HG03342 (cell line): ENCODE results near the gene PET117.
"Not testable (repeated sequence)": the region's sequence is repeated elsewhere in the genome, so short reads cannot be mapped to it uniquely, and the experiment has no call there.

ENCODE experiments used
- ATAC-seq: cut with Tn5 transposase; IDR thresholded peaks from one replicate; pipeline ENCODE4 v1.9.1; 2021; ENCODE audit warnings: mild to moderate bottlenecking, moderate library complexity; ENCODE audit not compliant: unreplicated experiment

Gene PET117

DNA sequence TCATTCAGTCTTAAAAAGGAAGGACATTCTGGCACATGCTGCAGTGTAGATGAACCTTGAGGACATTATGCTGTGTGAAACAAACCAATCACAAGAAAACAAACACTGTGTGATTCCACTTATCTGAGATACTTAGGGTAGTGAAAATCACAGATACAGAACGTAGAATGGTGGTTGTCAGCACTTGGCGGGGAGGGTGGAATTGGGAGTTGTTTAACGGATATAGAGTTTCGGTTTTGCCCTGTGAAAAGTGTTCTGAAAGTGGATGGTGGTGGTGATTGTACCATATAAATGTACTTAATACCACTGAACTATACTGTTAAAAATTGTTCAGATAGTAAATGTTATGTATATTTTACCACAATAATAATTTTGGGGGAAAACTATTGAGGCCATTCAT is 18.4 kb downstream of the PET117 start:
- ATAC-seq: no peak

DNA sequence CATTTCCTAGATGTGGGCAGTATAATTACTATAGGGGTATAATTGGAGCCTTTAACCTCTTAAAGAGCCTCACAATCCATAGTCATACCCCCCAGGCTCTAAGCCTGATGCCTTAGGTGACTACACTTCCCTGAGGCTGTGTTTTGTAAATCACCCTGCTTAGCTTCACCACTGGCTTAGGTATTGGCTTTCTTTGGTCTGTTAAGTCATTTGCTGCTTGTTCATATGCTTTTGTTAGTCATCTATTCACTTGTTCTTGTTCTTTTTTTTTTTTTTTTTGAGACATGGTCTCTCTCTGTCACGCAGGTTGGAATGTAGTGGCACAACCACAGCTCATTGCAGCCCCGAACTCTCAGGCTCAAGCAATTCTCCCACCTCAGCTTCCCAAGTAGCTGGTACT is 26.7 kb downstream of the PET117 start:
- ATAC-seq: no peak

DNA sequence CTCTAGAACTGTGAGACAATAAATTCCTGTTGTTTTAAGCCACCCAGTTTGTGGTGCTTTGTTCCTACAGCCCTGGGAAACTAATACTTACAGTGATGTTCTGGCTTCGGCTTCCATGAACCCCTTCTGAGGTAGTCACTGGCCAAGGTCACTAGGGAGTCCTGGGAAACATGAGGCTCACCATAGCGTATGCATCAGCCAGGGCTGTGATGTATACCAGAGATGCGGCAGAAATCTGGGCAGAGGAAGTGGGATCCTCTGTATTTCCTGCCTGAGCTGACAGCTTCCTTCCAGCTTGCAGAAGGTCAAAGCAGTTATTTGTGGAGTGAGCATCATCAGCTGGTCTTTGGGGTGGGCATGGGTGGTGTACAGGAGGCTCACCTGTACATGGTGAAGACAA is 27.9 kb downstream of the PET117 start:
- no peak for ATAC-seq

DNA sequence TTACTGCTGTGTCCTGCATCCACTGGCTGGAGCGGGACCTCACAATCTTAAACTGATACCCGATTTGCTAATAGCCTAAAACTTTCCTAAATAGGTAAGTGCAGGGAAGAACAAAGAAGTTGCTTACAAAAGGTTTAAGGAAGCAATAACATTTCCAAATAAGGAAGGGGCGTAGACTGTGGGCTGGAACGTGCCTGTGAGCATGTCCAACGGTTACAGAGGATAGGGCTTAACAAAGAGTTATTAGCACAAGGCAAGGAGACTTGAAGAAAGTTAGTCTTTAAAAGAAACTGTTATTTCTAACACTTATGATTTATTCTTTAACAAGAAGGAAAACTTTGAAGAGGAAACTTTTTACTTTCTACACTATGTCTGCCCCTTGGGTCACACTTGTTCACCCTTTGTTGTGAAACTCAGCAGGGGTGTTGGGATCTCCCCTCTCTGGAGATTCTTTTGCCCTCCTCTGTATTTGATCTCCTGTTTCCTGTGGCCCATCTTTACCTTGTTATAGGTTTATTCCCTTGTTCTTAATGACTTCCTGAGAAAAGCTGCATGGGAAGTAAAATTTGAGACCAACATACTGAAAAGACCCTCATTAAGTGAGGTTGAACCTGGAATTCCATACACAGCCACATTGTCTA is 28.7 kb downstream of the PET117 start:
- ATAC-seq: no peak

DNA sequence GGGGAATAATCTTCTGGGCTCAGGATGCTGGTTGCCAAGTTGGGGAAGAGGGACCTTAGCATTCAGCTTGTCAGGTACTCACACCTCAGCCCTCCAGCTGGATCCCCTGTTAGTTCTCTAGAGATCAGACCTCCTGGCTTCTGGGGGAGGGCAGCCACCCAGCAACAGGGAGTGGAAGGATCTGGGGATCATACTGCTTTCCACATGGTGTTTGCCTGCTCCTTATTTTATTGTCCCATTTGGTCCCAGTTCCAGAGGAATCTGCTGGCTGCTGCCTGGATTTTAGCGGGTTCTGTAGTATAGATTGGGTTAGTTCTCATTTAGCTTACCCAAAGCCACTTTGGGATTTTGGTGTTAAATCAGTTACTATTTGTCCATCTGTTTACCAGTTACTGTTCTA is 29.3 kb downstream of the PET117 start:
- no peak for ATAC-seq

DNA sequence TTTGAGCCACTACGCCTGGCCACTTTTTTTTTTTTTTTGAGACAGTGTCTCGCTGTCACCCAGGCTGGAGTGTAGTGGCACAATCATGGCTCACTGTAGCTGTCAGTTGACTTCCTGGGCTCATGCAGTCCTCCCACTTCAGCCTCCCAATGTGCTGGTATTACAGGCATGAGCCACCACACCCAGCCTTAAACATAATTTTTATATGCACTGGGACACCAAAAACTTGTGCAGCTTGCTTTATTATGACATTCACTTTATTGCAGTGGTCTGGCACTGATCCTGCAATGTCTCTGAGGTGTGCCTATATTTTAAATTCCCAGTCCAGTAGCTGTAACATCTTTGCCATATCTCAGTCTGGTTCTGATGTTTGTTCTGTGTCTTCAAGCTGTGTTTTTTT is 34.7 kb downstream of the PET117 start:
- ATAC-seq: no peak

DNA sequence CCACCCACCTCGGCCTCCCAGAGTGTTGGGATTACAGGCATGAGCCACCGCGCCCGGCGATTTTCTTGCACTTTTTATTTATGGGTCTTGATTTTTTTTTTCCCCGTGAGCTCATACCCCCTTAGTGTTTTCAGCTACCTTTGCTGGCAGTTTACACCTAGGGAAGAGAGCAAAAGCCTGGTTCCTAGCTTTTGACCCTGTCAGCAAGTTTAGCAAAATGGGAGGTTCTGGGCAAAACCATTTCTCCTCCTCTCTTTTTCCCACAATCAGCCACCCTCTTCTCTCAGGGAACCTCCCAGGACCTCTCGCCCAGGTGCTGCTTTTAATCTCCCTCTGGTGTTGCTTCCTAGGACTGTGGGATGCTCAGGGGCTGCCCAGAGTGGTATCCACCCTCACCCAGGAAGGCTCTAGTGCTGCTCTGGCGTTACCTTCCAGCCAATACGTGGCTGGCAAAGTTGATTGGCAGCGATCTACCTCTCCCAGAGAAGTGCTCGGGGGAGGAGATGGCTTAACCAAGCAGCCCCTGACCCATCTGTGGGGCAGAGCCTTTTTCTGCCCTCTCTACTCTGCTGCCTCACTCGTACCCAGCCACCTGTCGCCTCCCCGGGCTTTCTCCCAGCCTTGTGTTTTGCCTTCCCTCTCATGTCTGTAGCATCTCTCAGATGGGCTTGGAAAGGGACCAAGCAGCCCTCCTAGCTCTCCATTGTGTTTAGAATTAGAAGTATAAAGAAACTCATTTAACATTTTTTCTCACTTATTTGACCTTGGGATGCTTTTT is 37.4 kb downstream of the PET117 start:
- no peak for ATAC-seq

DNA sequence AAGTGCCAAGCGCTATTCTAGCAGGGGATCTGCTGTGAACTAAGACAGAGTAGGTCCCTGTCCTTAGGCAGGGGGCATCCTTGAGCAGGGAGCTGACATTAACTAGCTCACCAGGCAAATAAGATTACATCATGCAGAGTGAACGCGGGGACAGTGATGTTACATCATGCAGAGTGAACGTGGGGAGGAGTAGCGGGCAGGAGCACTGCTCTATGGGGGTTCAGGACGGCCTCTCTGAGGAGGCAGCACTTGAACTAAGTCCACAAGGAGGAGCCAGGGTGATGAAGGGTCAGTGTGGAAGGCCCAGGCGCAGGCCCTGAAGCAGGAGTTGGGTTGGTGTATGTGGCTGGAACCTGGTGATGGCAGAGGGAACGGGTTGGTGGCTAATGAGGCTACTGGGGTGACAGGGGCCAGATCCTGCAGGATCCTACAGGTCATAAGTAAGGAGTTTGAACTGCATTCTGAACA is 38.7 kb downstream of the PET117 start:
- ATAC-seq: no peak

DNA sequence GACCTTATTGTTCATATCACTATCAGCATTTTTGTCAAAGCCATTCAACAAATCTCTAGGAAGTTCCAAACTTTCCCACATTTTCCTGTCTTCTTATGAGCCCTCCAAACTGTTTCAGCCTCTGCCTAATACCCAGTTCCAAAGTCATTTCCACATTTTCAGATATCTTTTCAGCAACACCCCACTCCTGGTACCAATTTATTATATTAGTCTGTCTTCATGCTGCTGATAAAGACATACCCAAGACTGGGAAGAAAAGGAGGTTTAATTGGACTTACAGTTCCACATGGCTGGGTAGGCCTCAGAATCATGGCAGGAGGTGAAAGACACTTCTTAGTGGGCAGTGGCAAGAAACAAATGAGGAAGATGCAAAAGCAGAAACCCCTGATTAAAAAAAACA is 42.7 kb downstream of the PET117 start:
- not testable (repeated sequence) for ATAC-seq

DNA sequence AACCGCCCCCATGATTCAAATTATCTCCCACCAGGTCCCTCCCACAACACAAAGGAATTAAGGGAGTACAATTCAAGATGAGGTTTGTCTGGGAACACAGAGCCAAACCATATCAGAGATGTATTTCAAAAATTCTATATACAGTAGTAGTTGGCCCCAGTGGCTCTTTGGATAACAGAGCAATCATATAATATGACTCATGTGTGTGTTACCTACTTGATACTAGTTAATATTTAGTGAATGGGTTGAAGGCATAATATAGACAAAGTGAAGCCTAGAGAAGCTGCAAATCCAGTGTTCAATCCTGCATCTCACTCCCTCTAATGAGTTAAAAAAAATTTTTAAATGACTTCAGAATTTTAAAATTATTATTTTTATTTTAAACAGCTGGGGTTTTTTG is 43.2 kb downstream of the PET117 start:
- no peak for ATAC-seq

DNA sequence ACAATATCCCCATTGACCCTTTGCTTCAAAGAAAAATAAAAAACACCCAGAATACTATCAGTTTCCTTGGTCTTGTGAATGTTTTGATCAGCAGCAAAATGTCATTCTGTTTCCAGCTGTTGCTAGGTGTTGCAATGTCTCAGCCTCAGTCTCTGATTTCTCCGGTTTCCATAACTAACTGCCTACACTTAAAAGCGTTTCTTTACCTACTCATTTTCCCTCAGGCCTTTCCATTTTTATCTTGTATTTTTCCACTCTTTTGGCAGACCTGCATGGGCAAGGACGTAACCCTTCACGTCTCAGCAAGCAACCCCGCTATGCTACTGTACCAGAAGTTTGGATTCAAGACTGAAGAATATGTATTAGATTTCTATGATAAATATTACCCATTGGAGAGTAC is 49.4 kb downstream of the PET117 start:
- ATAC-seq: no peak

DNA sequence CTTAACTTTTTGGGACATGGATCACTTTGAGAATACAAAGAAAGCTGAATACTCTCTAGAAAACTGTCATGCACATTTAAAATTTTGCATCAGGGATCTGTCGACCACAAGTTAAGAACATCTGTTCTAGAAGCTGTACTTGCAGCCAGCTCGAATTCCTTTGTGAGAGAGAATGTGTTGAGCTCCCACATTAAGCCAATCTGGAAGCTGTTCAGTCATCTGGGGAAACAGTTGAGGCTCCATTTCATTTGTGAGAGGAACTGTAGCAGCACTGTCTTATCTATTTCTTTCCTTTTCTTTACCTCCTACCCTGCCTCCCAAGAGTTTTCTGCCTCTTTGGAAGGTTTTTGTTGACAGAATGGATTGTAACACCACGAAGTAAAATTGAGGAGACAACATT is 50.8 kb downstream of the PET117 start:
- no peak for ATAC-seq

DNA sequence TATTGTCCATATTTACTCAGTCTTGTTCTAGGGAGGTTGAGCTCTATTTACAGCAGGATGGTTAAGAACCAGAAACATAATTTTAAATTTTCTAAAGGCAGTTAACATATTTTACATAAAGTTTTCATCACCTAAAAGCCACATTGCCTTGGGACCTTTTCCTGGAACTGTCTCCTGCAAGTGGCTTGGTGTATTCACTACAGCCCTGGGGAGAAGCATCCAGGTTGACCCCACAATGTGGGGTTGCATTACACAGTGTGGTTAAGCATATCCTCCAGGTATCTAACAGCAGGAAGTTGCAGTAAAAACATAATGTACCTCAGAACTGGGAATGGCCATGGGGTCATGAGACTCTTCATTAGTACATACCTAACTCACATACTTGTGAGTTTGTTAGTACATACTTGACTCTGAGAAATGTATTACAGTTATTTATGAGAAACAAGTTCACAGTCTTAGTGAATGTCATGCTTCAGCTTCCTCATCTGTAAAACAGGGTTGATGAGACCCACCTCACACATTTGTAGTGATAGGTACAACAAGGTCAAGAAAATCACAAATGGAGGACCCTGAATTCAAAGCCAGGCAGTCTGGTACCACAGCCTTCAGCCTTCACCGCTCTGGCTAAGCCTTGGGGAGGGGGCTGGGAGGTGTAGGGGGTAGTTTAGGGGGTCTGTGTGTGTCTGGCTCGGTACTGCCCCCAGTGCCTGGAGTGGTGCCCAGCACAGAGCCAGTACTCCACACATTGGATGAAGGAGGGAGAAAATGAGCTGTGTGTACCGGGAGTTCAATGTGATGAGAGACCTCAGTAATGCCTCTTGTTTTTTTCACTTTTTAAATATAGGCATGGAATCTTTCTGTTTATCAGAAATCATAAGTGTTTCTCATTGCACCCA is 52.9 kb downstream of the PET117 start:
- ATAC-seq: no peak

DNA sequence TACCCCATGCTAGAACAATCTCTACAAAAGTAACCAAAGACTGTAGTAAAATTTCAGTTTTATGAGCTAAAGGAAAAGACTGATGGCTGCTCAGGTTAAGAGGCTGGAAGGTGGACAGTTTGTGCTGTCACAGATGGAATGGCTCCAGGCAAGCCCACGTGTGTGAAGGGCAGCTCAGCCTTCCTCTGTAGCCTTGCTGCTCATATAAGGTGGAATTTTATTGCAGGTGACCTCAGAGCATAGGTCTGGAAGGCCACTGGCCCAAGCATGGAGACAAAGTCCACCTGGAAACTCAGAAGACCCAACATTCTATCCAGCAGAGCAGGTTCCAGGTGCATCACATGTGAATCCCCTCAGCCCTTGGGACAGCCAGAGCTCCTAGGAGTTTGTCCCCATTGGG is 53.6 kb downstream of the PET117 start:
- no peak for ATAC-seq
